Right forelimb (tissue), 1 donor: ENCODE results near the gene CA12.

Experiments
- DNase-seq: peaks from one replicate; pipeline ENCODE4 v3.0.0-alpha.2; 2018

The CA12 gene

GRCh38 chr15:63374686-63375520, 6.7 kb downstream of the CA12 start:
- peak; percentile 66 for DNase-seq

GRCh38 chr15:63373866-63374548, 7.6 kb downstream of the CA12 start:
- no peak for DNase-seq

- DNase-seq = no peak
These were observed 8.3 kb downstream of the CA12 start for GRCh38 chr15:63373330-63373729.

- no peak for DNase-seq
These were observed 8.9 kb downstream of the CA12 start for GRCh38 chr15:63372753-63373152.

- DNase-seq = no peak
These were observed 9.5 kb downstream of the CA12 start for GRCh38 chr15:63372018-63372705.

- no peak for DNase-seq
These were observed 10.2 kb downstream of the CA12 start for GRCh38 chr15:63371297-63371918.

- DNase-seq = no peak
These were observed 10.9 kb downstream of the CA12 start for GRCh38 chr15:63370764-63371163.

- DNase-seq = no peak
These were observed 11.9 kb downstream of the CA12 start for GRCh38 chr15:63369781-63370180.

GRCh38 chr15:63369296-63369695, 12.3 kb downstream of the CA12 start:
- no peak for DNase-seq

GRCh38 chr15:63368503-63368902, 13.1 kb downstream of the CA12 start:
- no peak for DNase-seq

GRCh38 chr15:63367900-63368299, 13.7 kb downstream of the CA12 start:
- DNase-seq = no peak

- no peak for DNase-seq
These were observed 14.3 kb downstream of the CA12 start for GRCh38 chr15:63367390-63367789.

- no peak for DNase-seq
These were observed 15.2 kb downstream of the CA12 start for GRCh38 chr15:63366451-63366850.

GRCh38 chr15:63365273-63365680, 16.4 kb downstream of the CA12 start:
- no peak for DNase-seq

- no peak for DNase-seq
These were observed 17.0 kb downstream of the CA12 start for GRCh38 chr15:63364399-63365272.

- DNase-seq = no peak
These were observed 18.4 kb downstream of the CA12 start for GRCh38 chr15:63363292-63363691.

GRCh38 chr15:63362885-63363284, 18.8 kb downstream of the CA12 start:
- no peak for DNase-seq

- no peak for DNase-seq
These were observed 19.4 kb downstream of the CA12 start for GRCh38 chr15:63362196-63362595.

- DNase-seq = no peak
These were observed 21.5 kb downstream of the CA12 start for GRCh38 chr15:63360170-63360569.

GRCh38 chr15:63358241-63359029, 23.2 kb downstream of the CA12 start:
- no peak for DNase-seq

- no peak for DNase-seq
These were observed 23.9 kb downstream of the CA12 start for GRCh38 chr15:63357731-63358130.
